ENCODE data around the gene CYP27B1. TPM values are rescaled to one million over a fixed set of nuclear protein-coding genes. Genes with fewer than 3 reads are reported as not detected.

The CYP27B1 gene
- total and polyA plus RNA-seq, 10 of the 15 experiments (the other 5 are each of a cell fraction or from before 2014, with no cell fraction given): 0.10 to 2.7 (median 1.1) TPM

- TF ChIP-seq NR2C2 (IDR thresholded peaks at IDR 0.05; ENCODE audit: borderline replicate concordance, control insufficient read depth, insufficient read length, low read depth) (no peak), SMAD1 (IDR thresholded peaks at IDR 0.05; ENCODE audit: low read depth, partially characterized antibody) (no peak), EED (IDR thresholded peaks at IDR 0.05; ENCODE audit: low read depth) (no peak), TCF3 (IDR thresholded peaks at IDR 0.05; ENCODE audit: borderline replicate concordance, insufficient read depth, low read depth, low read length) (peak; percentile 71), TBL1XR1 (IDR thresholded peaks at IDR 0.05; ENCODE audit: low read depth, low read length) (peak; percentile 52; the same call in 1 of the 2 replicates), RELA (IDR thresholded peaks at IDR 0.05; ENCODE audit: borderline replicate concordance, partially characterized antibody) (peak; percentile 99), TAF1 (IDR thresholded peaks at IDR 0.05; ENCODE audit: borderline replicate concordance, low read depth, low read length) (peak; percentile 77), YY1 (IDR thresholded peaks at IDR 0.05; ENCODE audit: low read depth, low read length) (peak; percentile 31; the same call in 1 of the 2 replicates), CHD2 (IDR thresholded peaks at IDR 0.05; ENCODE audit: borderline replicate concordance, low read depth, low read length) (peak; percentile 49; the same call in 1 of the 2 replicates), ATF7 (IDR thresholded peaks at IDR 0.05; ENCODE audit: low read depth) (0 out of 2 replicates have a peak, but pooled peaks have one; percentile 60), EP300 (IDR thresholded peaks at IDR 0.05; ENCODE audit: borderline replicate concordance in 1 of 2, control insufficient read depth in 1 of 2, low read depth in 2 of 2, low read length in 2 of 2) (peak in 1 of 2 experiments; percentile 77; a peak in 2 of 4 replicates), NR2F1 (conservative IDR thresholded peaks at IDR 0.05) (no peak; the same call in 1 of the 2 replicates), FOXM1 (IDR thresholded peaks at IDR 0.05; ENCODE audit: low read depth, low read length) (no peak; the same call in 1 of the 2 replicates), MYC (IDR thresholded peaks at IDR 0.05; ENCODE audit: insufficient read depth, insufficient read length, insufficient replicate concordance, low read length, severe bottlenecking) (peak; percentile 74), CHD1 (IDR thresholded peaks at IDR 0.05; ENCODE audit: low read depth, low read length) (0 out of 2 replicates have a peak, but pooled peaks have one; percentile 79), ASH2L (IDR thresholded peaks at IDR 0.05; ENCODE audit: borderline replicate concordance, low read depth) (no peak), SP1 (IDR thresholded peaks at IDR 0.05; ENCODE audit: low read depth, low read length) (peak; percentile 88), ZNF622 (IDR thresholded peaks at IDR 0.05) (no peak), PBX3 (IDR thresholded peaks at IDR 0.05; ENCODE audit: insufficient replicate concordance, low read depth, low read length) (no peak), STAT1 (conservative IDR thresholded peaks at IDR 0.05) (no peak; the same call in 1 of the 2 replicates), BMI1 (IDR thresholded peaks at IDR 0.05; ENCODE audit: borderline replicate concordance) (peak; percentile 97), E2F4 (IDR thresholded peaks at IDR 0.05; ENCODE audit: low read depth, low read length) (peak; percentile 26; the same call in 1 of the 2 replicates), CEBPZ (IDR thresholded peaks at IDR 0.05; ENCODE audit: low read depth, low read length) (no peak), SUPT20H (IDR thresholded peaks at IDR 0.05; ENCODE audit: borderline replicate concordance, control insufficient read depth, low read depth, low read length) (no peak)
Observed at GRCh38 chr12:57751788-57752667, 14.8 kb downstream of the CYP27B1 start, which contains the start of gene CDK4 (continued).

Measured in GM12878 (cell line).